ENCODE measurements around the gene NHERF1.

DNA sequence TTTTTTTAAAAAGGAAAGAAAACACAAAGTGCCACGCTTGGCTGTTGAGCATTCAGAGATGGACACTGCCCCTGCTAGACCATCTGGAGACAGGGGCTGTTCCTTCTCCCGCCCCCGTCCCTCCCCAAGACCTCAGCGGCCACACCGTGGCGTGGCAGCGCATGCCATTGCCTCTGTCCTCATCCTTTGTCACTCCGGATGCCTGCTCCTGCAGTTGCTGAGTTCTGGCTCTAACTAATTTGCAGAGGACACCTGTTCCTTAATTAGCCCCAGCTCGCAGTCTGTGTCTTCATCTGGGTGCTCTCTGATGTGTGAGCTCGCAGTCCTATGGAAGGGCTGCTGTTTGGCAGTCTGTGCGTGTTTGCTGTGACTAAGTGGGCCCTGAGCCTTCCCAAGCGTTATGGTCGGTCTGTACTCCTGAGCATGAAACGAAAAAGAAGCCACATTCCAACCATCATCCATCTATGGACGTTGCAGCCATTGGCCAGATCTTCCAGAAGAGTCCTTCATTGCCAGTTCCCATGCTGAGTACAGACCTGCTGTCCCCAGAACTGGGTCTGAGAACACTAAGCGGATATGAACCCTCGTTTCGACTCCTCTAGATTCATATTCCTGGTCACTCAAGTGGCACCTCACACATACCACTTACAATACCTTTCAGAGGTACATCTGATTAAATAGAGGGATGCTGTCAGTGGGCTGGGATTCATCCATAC, 68.6 kb downstream of the NHERF1 start:
- TF ChIP-seq POLR2AphosphoS5 (IDR thresholded peaks at IDR 0.05): no peak
- TF ChIP-seq, protein P1, sequence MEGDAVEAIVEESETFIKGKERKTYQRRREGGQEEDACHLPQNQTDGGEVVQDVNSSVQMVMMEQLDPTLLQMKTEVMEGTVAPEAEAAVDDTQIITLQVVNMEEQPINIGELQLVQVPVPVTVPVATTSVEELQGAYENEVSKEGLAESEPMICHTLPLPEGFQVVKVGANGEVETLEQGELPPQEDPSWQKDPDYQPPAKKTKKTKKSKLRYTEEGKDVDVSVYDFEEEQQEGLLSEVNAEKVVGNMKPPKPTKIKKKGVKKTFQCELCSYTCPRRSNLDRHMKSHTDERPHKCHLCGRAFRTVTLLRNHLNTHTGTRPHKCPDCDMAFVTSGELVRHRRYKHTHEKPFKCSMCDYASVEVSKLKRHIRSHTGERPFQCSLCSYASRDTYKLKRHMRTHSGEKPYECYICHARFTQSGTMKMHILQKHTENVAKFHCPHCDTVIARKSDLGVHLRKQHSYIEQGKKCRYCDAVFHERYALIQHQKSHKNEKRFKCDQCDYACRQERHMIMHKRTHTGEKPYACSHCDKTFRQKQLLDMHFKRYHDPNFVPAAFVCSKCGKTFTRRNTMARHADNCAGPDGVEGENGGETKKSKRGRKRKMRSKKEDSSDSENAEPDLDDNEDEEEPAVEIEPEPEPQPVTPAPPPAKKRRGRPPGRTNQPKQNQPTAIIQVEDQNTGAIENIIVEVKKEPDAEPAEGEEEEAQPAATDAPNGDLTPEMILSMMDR (IDR thresholded peaks at IDR 0.05): no peak

Measured in prostate gland (tissue), 2 donors.